A549 (cell line): Measurements from ENCODE around the gene NUP214. TPM values are rescaled to one million over a fixed set of nuclear protein-coding genes. Genes with fewer than 3 reads are reported as not detected.
"Not testable (repeated sequence)": the region's sequence is repeated elsewhere in the genome, so short reads cannot be mapped to it uniquely, and the experiment has no call there.

Source experiments
- ATAC-seq, 2 experiments: fragments of 200-7000 bp in 1 of 2; fragments of >200 bp in 1 of 2; cut with Nextera tagmentation in 1 of 2; cut with Tn5 transposase in 1 of 2; 3 replicates each; pipeline versions ENCODE4 v1.8.0 to v1.9.1; 2018 to 2020; ENCODE audit warnings: mild to moderate bottlenecking in 1 of 2, moderate library complexity in 1 of 2
- CTCF ChIA-PET: fragments of 300-600 bp; sonication (Branson Sonifier 250); formaldehyde crosslinking; extraction: SDS; loops from one replicate; lab custom pipeline; 2021; ENCODE audit warnings: antibody characterized with exemption, inconsistent platforms; lab: Yijun Ruan, JAX
- POLR2A ChIA-PET: fragments of 350-600 bp; formaldehyde crosslinking; extraction: SDS; loops from one replicate; lab custom pipeline; 2021; ENCODE audit warnings: antibody characterized with exemption, inconsistent platforms; lab: Yijun Ruan, JAX
- DNase-seq, 2 experiments: peaks; one replicate each; pipeline versions ENCODE4 v3.0.0 to v3.0.0-alpha.2; 2011 to 2016; ENCODE audit warnings: low read depth in 1 of 2, low spot score in 1 of 2
- FAIRE-seq: peaks from 2 replicates; lab custom pipeline; 2011; peaks lifted over from hg19 to GRCh38; lab: Jason Lieb, UNC
- H3K27ac ChIP-seq, 2 experiments: fragments of >200 bp; sonication (Bioruptor Twin); formaldehyde crosslinking; 3 replicates each; pipeline ENCODE4 v1.5.1; 2016 to 2017
- H3K4me1 ChIP-seq: fragments of >200 bp; sonication (Bioruptor Twin); formaldehyde crosslinking; 3 replicates; pipeline ENCODE4 v1.6.1; 2016
- H3K4me2 ChIP-seq: fragments of >200 bp; sonication (Bioruptor Twin); formaldehyde crosslinking; 3 replicates; pipeline ENCODE4 v1.6.1; 2016
- H3K4me3 ChIP-seq: fragments of >200 bp; sonication (Bioruptor Twin); formaldehyde crosslinking; 3 replicates; pipeline ENCODE4 v1.5.1; 2016
- H3K9me3 ChIP-seq: fragments of >200 bp; sonication (Bioruptor Twin); formaldehyde crosslinking; 3 replicates; pipeline ENCODE4 v1.6.1; 2016
- BHLHE40 ChIP-seq: IDR thresholded peaks from 2 replicates; pipeline ENCODE4 v1.6.1; 2012; ENCODE audit warnings: low read depth, low read length, inconsistent platforms
- CBX8 ChIP-seq: fragments of 200-600 bp; sonication (generic); IDR thresholded peaks from 2 replicates; pipeline ENCODE4 v1.6.1; 2016
- EP300 ChIP-seq, 2 experiments: fragments of >200 bp; sonication (Bioruptor Twin); formaldehyde crosslinking; IDR thresholded peaks; 2 replicates in 1 of 2; 3 replicates in 1 of 2; pipeline ENCODE4 v1.6.1; 2016 to 2017
- FOSL2 ChIP-seq, 2 experiments: fragments of 450-650 bp in 1 of 2; fragments of >200 bp in 1 of 2; sonication (Bioruptor Twin) in 1 of 2; formaldehyde crosslinking; IDR thresholded peaks; 2 replicates each; pipeline versions ENCODE4 v1.5.0 to v1.6.1; 2016 to 2020; ENCODE audit warnings: mild to moderate bottlenecking in 1 of 2, moderate library complexity in 1 of 2
- HOXA7 ChIP-seq: fragments of 250-450 bp; sonication (Bioruptor Pico); IDR thresholded peaks from 2 replicates; pipeline ENCODE4 v1.5.0; 2020; ENCODE audit warnings: mild to moderate bottlenecking, moderate library complexity
- HOXB13 ChIP-seq: fragments of 250-450 bp; sonication (Bioruptor Pico); IDR thresholded peaks from 2 replicates; pipeline ENCODE4 v1.5.0; 2020; ENCODE audit warnings: low read depth, mild to moderate bottlenecking, moderate library complexity
- HOXB5 ChIP-seq: fragments of 250-450 bp; sonication (Bioruptor Pico); IDR thresholded peaks from 2 replicates; pipeline ENCODE4 v1.5.0; 2020; ENCODE audit warnings: mild to moderate bottlenecking, moderate library complexity
- KDM1A ChIP-seq: fragments of 200-600 bp; sonication (generic); IDR thresholded peaks from 2 replicates; pipeline ENCODE4 v1.6.1; 2016; ENCODE audit warnings: low read depth, mild to moderate bottlenecking
- KDM5A ChIP-seq: fragments of 200-600 bp; sonication (generic); IDR thresholded peaks from 2 replicates; pipeline ENCODE4 v1.6.1; 2016; ENCODE audit warnings: antibody characterized with exemption, mild to moderate bottlenecking
- MYC ChIP-seq: IDR thresholded peaks from 2 replicates; pipeline ENCODE4 v1.6.1; 2012; ENCODE audit warnings: mild to moderate bottlenecking, inconsistent platforms, low read length, improper control_type of control experiment, borderline replicate concordance
- PHF8 ChIP-seq: fragments of 200-600 bp; sonication (generic); IDR thresholded peaks from 2 replicates; pipeline ENCODE4 v1.6.1; 2016; ENCODE audit warnings: low read depth, mild to moderate bottlenecking, antibody characterized with exemption, moderate library complexity, borderline replicate concordance
- POLR2A ChIP-seq: IDR thresholded peaks from 2 replicates; pipeline ENCODE4 v1.6.1; 2012; ENCODE audit warnings: mild to moderate bottlenecking, low read length
- RARB ChIP-seq: fragments of 250-450 bp; sonication (Bioruptor Pico); IDR thresholded peaks from 2 replicates; pipeline ENCODE4 v1.8.0; 2021; ENCODE audit warnings: mild to moderate bottlenecking, moderate library complexity
- RFX5 ChIP-seq: fragments of 450-650 bp; IDR thresholded peaks from 2 replicates; pipeline ENCODE4 v1.7.1; 2014; ENCODE audit warnings: antibody characterized with exemption, mild to moderate bottlenecking, moderate library complexity
- SMC3 ChIP-seq: fragments of >200 bp; sonication (Bioruptor Twin); formaldehyde crosslinking; IDR thresholded peaks from 3 replicates; pipeline ENCODE4 v1.6.1; 2018; ENCODE audit warnings: inconsistent platforms
- TFCP2L1 ChIP-seq: fragments of 250-450 bp; sonication (Bioruptor Pico); IDR thresholded peaks from 2 replicates; pipeline ENCODE4 v1.5.0; 2021; ENCODE audit warnings: mild to moderate bottlenecking
- WGBS: methylation state at CpG from one replicate; pipeline ENCODE4 v1.1.6; 2017; ENCODE audit errors: missing lambda C conversion rate; 5-methylcytosine and 5-hydroxymethylcytosine counted together
- polyA plus RNA-seq, 4 experiments: library from polyadenylated mRNA; depleted of rRNA in 3 of 4; stranded (reverse); fragments of >200 nt; fragmentation: RNase III in 1 of 4; extraction: RNeasy Plus Mini Kit Qiagen cat#74134 plus additional on column Dnase treatment in 1 of 4; gene quantifications; 2 replicates in 3 of 4; 3 replicates in 1 of 4; pipeline ENCODE4 v1.2.3, GENCODE V29; 2011 to 2017
- TF ChIP-seq, protein P1 (sequence below): IDR thresholded peaks from 2 replicates; pipeline ENCODE4 v1.6.1; 2012
- TF ChIP-seq, protein P2 (sequence below): fragments of 200-600 bp; sonication (generic); IDR thresholded peaks from 2 replicates; pipeline ENCODE4 v1.6.1; 2016; ENCODE audit warnings: antibody characterized with exemption, mild to moderate bottlenecking, moderate library complexity
- TF ChIP-seq, protein P3 (sequence below): IDR thresholded peaks from 2 replicates; pipeline ENCODE4 v1.6.1; 2012; ENCODE audit warnings: low read depth, borderline replicate concordance

Gene NUP214
- polyA plus RNA-seq, 2 of the 4 experiments (the other 2 are of a cell fraction), result 14.4 to 18.5 TPM

DNA sequence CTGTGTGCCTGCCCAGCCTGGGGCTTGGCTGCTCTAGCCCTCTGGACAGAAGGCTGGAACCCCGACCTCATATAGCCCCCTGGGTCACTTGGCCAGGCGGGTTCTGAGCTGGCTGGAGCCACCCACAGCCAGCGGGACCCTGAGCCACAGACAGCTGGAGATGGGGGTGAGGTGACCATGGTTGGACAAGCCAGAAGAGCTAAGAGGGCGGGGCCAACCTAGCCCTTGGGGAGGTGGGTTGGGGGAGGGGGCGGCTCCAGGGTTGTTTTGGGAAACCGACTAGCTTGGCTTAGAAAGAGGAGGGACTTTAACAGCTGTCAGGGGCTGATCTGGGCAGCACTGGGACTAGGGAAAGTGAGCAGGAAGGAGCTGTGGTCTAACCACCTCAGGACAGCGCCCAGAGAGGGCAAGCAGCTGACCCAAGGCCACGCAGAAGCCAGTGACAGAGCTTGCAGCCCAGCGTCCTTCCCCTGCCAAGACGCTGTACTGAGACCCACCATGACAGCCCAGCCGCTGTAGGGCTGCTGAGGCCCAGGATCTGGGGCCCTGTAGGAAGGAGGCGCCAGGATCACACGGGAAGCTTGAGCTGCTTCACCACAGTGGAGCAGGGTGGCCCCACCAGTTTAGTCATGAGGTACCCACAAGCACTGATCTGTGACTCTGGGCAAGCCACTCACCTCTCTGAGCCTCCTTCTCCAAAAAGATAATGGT lies 26.8 kb upstream of the NUP214 start:
- Histone ChIP-seq H3K4me3 (no peak overlapping the region), H3K4me1 (0 out of 3 replicates have a peak, but pooled peaks cover 7% of the 10 kb centered on the region), H3K27ac (no peak overlapping the region), H3K4me2 (no peak overlapping the region), H3K9me3 (no peaks in the 10 kb centered on the region)
- TF ChIP-seq PHF8 (no peak), TFCP2L1 (CRISPR knock-in tag) (no peak), FOSL2 (IDR thresholded peaks at IDR 0.05) (no peak), FOSL2 (CRISPR knock-in tag; IDR thresholded peaks at IDR 0.05) (no peak)
- DNase-seq (no peak), ATAC-seq (no peak), FAIRE-seq (no peak)
- 81% methylated on average over 8 of the region's 13 CpGs for WGBS
- POLR2A ChIA-PET, result interaction anchor here (2.4 kb wide), 1 partner anchor 27 kb away, joined by 11 read pairs; the partner anchor contains the start of gene NUP214
- CTCF ChIA-PET, result interaction anchor here (0.9 to 2.7 kb wide), 5 partner anchors 10 to 52 kb away, joined by 3 to 7 read pairs (median 4); no protein-coding TSS in a partner anchor

DNA sequence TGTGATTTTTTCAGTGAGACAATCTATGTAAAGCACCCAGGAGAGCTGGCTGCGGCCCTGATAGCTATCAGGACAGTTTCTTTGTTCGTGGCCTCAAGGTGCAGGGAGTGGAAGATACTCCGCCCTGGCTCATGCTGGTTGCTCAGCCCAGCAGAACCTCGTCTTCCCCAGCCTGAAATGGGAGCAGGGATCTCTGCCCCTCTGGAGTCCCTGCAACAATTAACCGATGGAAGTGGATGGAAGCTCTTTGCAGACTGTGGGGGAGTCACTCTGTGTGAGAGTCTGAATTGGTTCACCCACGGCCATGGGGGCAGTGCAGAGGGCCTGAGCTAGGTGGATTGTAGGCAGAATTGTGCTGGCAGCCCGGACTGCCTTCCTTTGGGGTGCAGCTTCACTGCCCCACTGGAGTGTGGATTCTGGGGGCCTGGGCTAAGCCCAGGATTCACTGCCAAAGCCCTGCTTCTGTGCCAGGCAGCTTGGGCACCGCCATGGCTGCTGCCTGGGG lies 26.2 kb upstream of the NUP214 start:
- CTCF ChIA-PET, result interaction anchor here (0.6 to 1.5 kb wide), 6 partner anchors 9 to 484 kb away, joined by 3 to 6 read pairs (median 4); no protein-coding TSS in a partner anchor
- Histone ChIP-seq H3K4me1 (0 out of 3 replicates have a peak, but pooled peaks cover 7% of the 10 kb centered on the region), H3K4me3 (no peak overlapping the region), H3K9me3 (no peaks in the 10 kb centered on the region), H3K4me2 (no peak overlapping the region), H3K27ac (no peak overlapping the region)
- POLR2A ChIA-PET, result interaction anchor here (2.4 kb wide), 1 partner anchor 26 kb away, joined by 11 read pairs; the partner anchor contains the start of gene NUP214
- no peak for TF ChIP-seq POLR2A
- no peak for TF ChIP-seq EP300 (IDR thresholded peaks at IDR 0.05)
- TF ChIP-seq RARB, result no peak
- no peak for TF ChIP-seq HOXB13
- TF ChIP-seq HOXB5 (CRISPR knock-in tag), result no peak
- no peak for TF ChIP-seq HOXA7 (CRISPR knock-in tag)
- TF ChIP-seq, protein P1, sequence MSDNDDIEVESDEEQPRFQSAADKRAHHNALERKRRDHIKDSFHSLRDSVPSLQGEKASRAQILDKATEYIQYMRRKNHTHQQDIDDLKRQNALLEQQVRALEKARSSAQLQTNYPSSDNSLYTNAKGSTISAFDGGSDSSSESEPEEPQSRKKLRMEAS, result no peak
- no peak for DNase-seq
- no peak for FAIRE-seq
- ATAC-seq, result no peak
- WGBS, result 77% methylated on average over 8 of the region's 8 CpGs

DNA sequence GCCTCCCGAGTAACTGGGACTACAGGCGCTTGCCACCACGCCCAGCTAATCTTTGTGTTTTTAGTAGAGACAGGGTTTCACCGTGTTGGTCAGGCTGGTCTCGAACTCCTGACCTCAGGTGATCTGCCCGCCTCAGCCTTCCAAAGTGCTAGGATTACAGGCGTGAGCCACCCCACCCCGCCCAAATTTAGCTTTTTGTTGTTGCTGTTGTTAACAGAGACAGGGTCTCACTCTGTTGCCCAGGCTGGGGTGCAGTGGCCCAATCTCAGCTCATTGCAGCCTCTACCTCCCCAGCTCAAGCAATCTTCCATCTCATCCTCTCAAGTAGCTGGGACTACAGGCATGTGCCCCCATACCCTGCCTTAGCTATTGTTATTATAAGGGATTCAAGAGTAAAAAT lies 25.5 kb upstream of the NUP214 start:
- DNase-seq, H3K4me1 ChIP-seq, FAIRE-seq, H3K4me2 ChIP-seq, H3K27ac ChIP-seq, H3K9me3 ChIP-seq, H3K4me3 ChIP-seq, ATAC-seq: not testable (repeated sequence)
- CTCF ChIA-PET, result interaction anchor here (0.6 to 1.6 kb wide), 7 partner anchors 9 to 485 kb away, joined by 3 to 6 read pairs (median 4); no protein-coding TSS in a partner anchor
- POLR2A ChIA-PET, result interaction anchor here (2.4 kb wide), 1 partner anchor 25 kb away, joined by 11 read pairs; the partner anchor contains the start of gene NUP214
- 76% methylated on average over 8 of the region's 8 CpGs for WGBS

DNA sequence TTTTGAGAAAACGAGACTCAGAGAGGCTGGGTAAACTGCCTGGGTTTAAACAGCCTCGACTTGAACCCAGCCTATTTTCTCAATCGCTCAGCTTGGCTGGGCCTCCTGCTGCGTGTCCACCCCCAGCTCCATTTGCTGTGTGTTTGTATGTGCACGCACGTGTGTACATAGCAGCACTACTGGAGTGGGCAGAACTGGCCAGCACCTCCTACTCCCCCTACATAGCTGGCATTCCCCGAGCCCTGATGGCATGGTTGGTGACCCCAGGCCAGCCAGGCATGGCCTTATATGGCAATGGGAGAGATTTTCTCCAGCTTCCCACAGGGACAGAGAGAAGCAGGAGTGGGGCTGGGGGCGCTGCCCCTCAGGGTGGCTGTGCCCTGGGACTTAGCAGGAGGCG lies 24.9 kb upstream of the NUP214 start:
- ChIA-PET POLR2A (interaction anchor here (2.4 kb wide), 1 partner anchor 25 kb away, joined by 11 read pairs; the partner anchor contains the start of gene NUP214), CTCF (interaction anchor here (1.1 to 1.6 kb wide), 5 partner anchors 9 to 485 kb away, joined by 3 to 6 read pairs (median 3); no protein-coding TSS in a partner anchor)
- 81% methylated on average over 9 of the region's 9 CpGs for WGBS
- DNase-seq (no peak), ATAC-seq (no peak), FAIRE-seq (no peak)
- no peaks in the 10 kb centered on the region for H3K9me3 ChIP-seq
- no peak overlapping the region for H3K4me2 ChIP-seq
- H3K27ac ChIP-seq, result no peak overlapping the region
- H3K4me1 ChIP-seq, result 0 out of 3 replicates have a peak, but pooled peaks cover 7% of the 10 kb centered on the region
- no peak overlapping the region for H3K4me3 ChIP-seq
- no peak for TF ChIP-seq CBX8
- TF ChIP-seq TFCP2L1 (CRISPR knock-in tag), result no peak
- no peak for TF ChIP-seq SMC3
- TF ChIP-seq BHLHE40, result no peak
- no peak for TF ChIP-seq KDM1A
- TF ChIP-seq, protein P2, sequence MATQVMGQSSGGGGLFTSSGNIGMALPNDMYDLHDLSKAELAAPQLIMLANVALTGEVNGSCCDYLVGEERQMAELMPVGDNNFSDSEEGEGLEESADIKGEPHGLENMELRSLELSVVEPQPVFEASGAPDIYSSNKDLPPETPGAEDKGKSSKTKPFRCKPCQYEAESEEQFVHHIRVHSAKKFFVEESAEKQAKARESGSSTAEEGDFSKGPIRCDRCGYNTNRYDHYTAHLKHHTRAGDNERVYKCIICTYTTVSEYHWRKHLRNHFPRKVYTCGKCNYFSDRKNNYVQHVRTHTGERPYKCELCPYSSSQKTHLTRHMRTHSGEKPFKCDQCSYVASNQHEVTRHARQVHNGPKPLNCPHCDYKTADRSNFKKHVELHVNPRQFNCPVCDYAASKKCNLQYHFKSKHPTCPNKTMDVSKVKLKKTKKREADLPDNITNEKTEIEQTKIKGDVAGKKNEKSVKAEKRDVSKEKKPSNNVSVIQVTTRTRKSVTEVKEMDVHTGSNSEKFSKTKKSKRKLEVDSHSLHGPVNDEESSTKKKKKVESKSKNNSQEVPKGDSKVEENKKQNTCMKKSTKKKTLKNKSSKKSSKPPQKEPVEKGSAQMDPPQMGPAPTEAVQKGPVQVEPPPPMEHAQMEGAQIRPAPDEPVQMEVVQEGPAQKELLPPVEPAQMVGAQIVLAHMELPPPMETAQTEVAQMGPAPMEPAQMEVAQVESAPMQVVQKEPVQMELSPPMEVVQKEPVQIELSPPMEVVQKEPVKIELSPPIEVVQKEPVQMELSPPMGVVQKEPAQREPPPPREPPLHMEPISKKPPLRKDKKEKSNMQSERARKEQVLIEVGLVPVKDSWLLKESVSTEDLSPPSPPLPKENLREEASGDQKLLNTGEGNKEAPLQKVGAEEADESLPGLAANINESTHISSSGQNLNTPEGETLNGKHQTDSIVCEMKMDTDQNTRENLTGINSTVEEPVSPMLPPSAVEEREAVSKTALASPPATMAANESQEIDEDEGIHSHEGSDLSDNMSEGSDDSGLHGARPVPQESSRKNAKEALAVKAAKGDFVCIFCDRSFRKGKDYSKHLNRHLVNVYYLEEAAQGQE, result no peak
- no peak for TF ChIP-seq EP300 (IDR thresholded peaks at IDR 0.05)
- TF ChIP-seq MYC, result no peak
- no peak for TF ChIP-seq PHF8
- TF ChIP-seq KDM5A, result no peak
- no peak for TF ChIP-seq RFX5
- TF ChIP-seq, protein P3, sequence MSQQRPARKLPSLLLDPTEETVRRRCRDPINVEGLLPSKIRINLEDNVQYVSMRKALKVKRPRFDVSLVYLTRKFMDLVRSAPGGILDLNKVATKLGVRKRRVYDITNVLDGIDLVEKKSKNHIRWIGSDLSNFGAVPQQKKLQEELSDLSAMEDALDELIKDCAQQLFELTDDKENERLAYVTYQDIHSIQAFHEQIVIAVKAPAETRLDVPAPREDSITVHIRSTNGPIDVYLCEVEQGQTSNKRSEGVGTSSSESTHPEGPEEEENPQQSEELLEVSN, result no peak
- no peak for TF ChIP-seq HOXB5 (CRISPR knock-in tag)
